HCT116 (cell line): Measurements from ENCODE around the gene SYDE1. TPM values are rescaled to one million over a fixed set of nuclear protein-coding genes. Genes with fewer than 3 reads are reported as not detected.

ENCODE experiments used
- ATAC-seq: fragments of 200-7000 bp; cut with Tn5 transposase; 2 replicates; pipeline ENCODE4 v1.9.1; 2020; ENCODE audit warnings: mild to moderate bottlenecking, moderate library complexity
- BruUV-seq: library from RNA; stranded (reverse); fragments of 400-500 nt; replicated peaks from 2 replicates; lab custom pipeline; 2021; lab: Mats Ljungman, UMichigan
- CTCF ChIA-PET: fragments of 300-600 bp; sonication (Branson Sonifier 250); formaldehyde crosslinking; loops from one replicate; lab custom pipeline; 2021; ENCODE audit warnings: antibody characterized with exemption; lab: Charles Lee
- POLR2A ChIA-PET: fragments of 300-600, 350-600 bp; sonication (Branson Sonifier 250); formaldehyde crosslinking; loops from one replicate; lab custom pipeline; 2021; ENCODE audit warnings: antibody characterized with exemption; lab: Charles Lee
- RAD21 ChIA-PET, 2 experiments: fragments of 300-600 bp; sonication (Branson Sonifier 250); formaldehyde crosslinking; loops; one replicate each; lab custom pipeline; 2023; ENCODE audit warnings: low total read pairs in 2 of 2; ENCODE audit not compliant: uncharacterized antibody in 2 of 2, unreplicated experiment in 2 of 2, low non-redundant PET in 1 of 2; lab: Charles Lee
- DNase-seq: peaks from one replicate; pipeline ENCODE4 v3.0.0-alpha.2; 2010; ENCODE audit warnings: low read depth, low spot score
- H2AFZ ChIP-seq: fragments of 200-600 bp; shearing (Covaris generic), sonication (generic); 2 replicates; pipeline ENCODE4 v1.6.1; 2017; ENCODE audit warnings: low read depth, mixed run types, mixed read lengths, antibody characterized with exemption, low read length; ENCODE audit not compliant: poor library complexity, severe bottlenecking
- H3K27ac ChIP-seq: 2 replicates; pipeline ENCODE4 v1.5.1; 2012; ENCODE audit warnings: low read depth, low read length
- H3K27me3 ChIP-seq: fragments of 200-600 bp; sonication (generic); 2 replicates; pipeline ENCODE4 v1.6.1; 2016; ENCODE audit warnings: mixed run types, low read length, mixed read lengths; ENCODE audit not compliant: insufficient read depth
- H3K36me3 ChIP-seq, 2 experiments: fragments of 200-500 bp in 1 of 2; fragments of 200-600 bp in 1 of 2; sonication (Bioruptor generic) in 1 of 2; sonication (generic) in 1 of 2; 2 replicates each; pipeline versions ENCODE4 v1.5.1 to v1.6.1; 2014 to 2016; ENCODE audit warnings: low read length in 2 of 2, inconsistent platforms in 1 of 2, mixed read lengths in 1 of 2, mixed run types in 1 of 2; ENCODE audit not compliant: insufficient read depth in 2 of 2, control insufficient read depth in 1 of 2
- H3K4me1 ChIP-seq, 2 experiments: fragments of 200-600 bp in 1 of 2; sonication (generic) in 1 of 2; 2 replicates each; pipeline versions ENCODE4 v1.5.1 to v1.6.1; 2012 to 2017; ENCODE audit warnings: low read length in 2 of 2, inconsistent platforms in 1 of 2, mild to moderate bottlenecking in 1 of 2, mixed read lengths in 1 of 2, mixed run types in 1 of 2, moderate library complexity in 1 of 2; ENCODE audit not compliant: insufficient read depth in 2 of 2, control insufficient read depth in 1 of 2
- H3K4me2 ChIP-seq: fragments of 200-600 bp; sonication (generic); 2 replicates; pipeline ENCODE4 v1.6.1; 2017; ENCODE audit warnings: mixed run types, low read length, mixed read lengths
- H3K4me3 ChIP-seq, 2 experiments: fragments of 200-600 bp in 1 of 2; sonication (generic) in 1 of 2; replicated peaks in 1 of 2; 2 replicates each; pipeline ENCODE4 v1.5.1; 2011 to 2016; ENCODE audit warnings: low read length in 2 of 2, control low read depth in 1 of 2, low read depth in 1 of 2, mild to moderate bottlenecking in 1 of 2, mixed read lengths in 1 of 2, mixed run types in 1 of 2
- H3K79me2 ChIP-seq: fragments of 200-600 bp; sonication (generic); 2 replicates; pipeline ENCODE4 v1.6.1; 2017; ENCODE audit warnings: mild to moderate bottlenecking, mixed run types, low read length, moderate library complexity, mixed read lengths; ENCODE audit not compliant: insufficient read depth
- H3K9ac ChIP-seq: fragments of 200-600 bp; sonication (generic); 2 replicates; pipeline ENCODE4 v1.6.1; 2016; ENCODE audit warnings: low read length, mixed read lengths
- H3K9me2 ChIP-seq: fragments of 200-600 bp; sonication (generic), shearing (Covaris generic); 2 replicates; pipeline ENCODE4 v1.6.1; 2017; ENCODE audit warnings: mixed run types, mild to moderate bottlenecking, moderate library complexity; ENCODE audit not compliant: insufficient read depth
- H3K9me3 ChIP-seq, 2 experiments: fragments of 200-500 bp in 1 of 2; fragments of 200-600 bp in 1 of 2; sonication (Bioruptor generic) in 1 of 2; sonication (generic) in 1 of 2; 2 replicates each; pipeline ENCODE4 v1.6.1; 2014 to 2017; ENCODE audit warnings: low read length in 2 of 2, mixed read lengths in 2 of 2, inconsistent platforms in 1 of 2, low read depth in 1 of 2, mild to moderate bottlenecking in 1 of 2, mixed run types in 1 of 2, moderate library complexity in 1 of 2; ENCODE audit not compliant: control insufficient read depth in 1 of 2, insufficient read depth in 1 of 2
- H4K20me1 ChIP-seq: fragments of 200-600 bp; sonication (generic), shearing (Covaris generic); 2 replicates; pipeline ENCODE4 v1.6.1; 2017; ENCODE audit warnings: mixed run types, mild to moderate bottlenecking, moderate library complexity; ENCODE audit not compliant: insufficient read depth
- CBX3 ChIP-seq: IDR thresholded peaks from 2 replicates; pipeline ENCODE4 v1.6.1; 2012; ENCODE audit warnings: low read depth
- POLR2AphosphoS5 ChIP-seq: IDR thresholded peaks from 2 replicates; pipeline ENCODE4 v1.6.1; 2011; ENCODE audit warnings: mild to moderate bottlenecking, low read depth, low read length, moderate library complexity
- RAD21 ChIP-seq: IDR thresholded peaks from 2 replicates; pipeline ENCODE4 v1.6.1; 2012; ENCODE audit warnings: low read depth, mild to moderate bottlenecking
- intact Hi-C: fragments of 100-400 bp; cut with micrococcal nuclease; formaldehyde crosslinking; loops from 2 replicates; pipeline ENCODE4 v1.10.0; 2022
- total RNA-seq: library from RNA; stranded (reverse); gene quantifications from one replicate; pipeline ENCODE4 v1.2.1, GENCODE V29; 2021; ENCODE audit not compliant: unreplicated experiment
- TF ChIP-seq, protein P1 (sequence below): IDR thresholded peaks from 2 replicates; pipeline ENCODE4 v1.6.1; 2012; ENCODE audit warnings: low read depth
- TF ChIP-seq, protein P2 (sequence below), 3 experiments: fragments of 200-600 bp in 1 of 3; sonication (generic) in 1 of 3; IDR thresholded peaks in 2 of 3; conservative IDR thresholded peaks in 1 of 3; 2 replicates each; pipeline ENCODE4 v1.5.1; 2012 to 2017; ENCODE audit warnings: low read depth in 2 of 3, low read length in 2 of 3, antibody characterized with exemption in 1 of 3, borderline replicate concordance in 1 of 3, control low read depth in 1 of 3, mild to moderate bottlenecking in 1 of 3, mixed read lengths in 1 of 3, mixed run types in 1 of 3, moderate library complexity in 1 of 3; ENCODE audit not compliant: insufficient read depth in 1 of 3

The SYDE1 gene
- total RNA-seq, 1 experiment from 2014 or later: 4.9 TPM

DNA sequence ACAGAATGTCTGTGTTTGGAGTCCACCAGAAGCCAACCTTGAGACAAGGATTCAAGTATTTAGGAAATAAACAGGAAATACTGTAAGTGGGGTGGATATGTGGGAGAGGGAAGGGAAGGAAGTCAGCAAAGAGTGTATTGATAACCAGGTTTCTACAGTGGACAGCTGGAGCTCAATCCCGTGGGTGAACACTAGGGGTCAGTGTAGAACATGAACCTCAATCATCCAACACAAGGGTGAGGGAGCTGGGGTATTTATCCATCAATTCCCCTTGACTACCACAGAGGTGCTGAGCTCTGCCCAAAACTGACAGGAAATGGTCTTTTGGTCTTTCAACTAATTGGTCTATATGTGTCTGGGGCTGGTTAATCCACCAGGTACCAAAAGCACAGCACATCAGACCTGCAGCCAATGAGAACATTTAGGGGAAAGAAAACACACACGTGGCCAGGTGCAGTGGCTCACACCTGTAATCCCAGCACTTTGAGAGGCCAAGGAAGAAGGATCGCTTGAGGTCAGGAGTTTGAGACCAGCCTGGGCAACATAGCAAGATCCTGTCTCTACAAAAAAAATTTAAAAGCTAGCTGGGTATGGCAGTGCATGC lies 5.6 kb upstream of the SYDE1 start:
- Histone ChIP-seq H3K9me2 (no peaks in the 10 kb centered on the region), H3K27me3 (no peaks in the 10 kb centered on the region), H3K79me2 (no peaks in the 10 kb centered on the region), H2AFZ (no peak overlapping the region), H3K27ac (no peak overlapping the region), H3K4me1 (peaks cover 5% of the 10 kb centered on the region in 2 experiments; a peak in 3 of 4 replicates), H3K36me3 (no peaks in the 10 kb centered on the region), H3K4me2 (no peak overlapping the region), H3K9me3 (peaks cover 5 to 12% of the 10 kb centered on the region in 2 experiments; a peak in 2 of 4 replicates), H3K4me3 (no peak overlapping the region), H3K9ac (no peak overlapping the region), H4K20me1 (no peaks in the 10 kb centered on the region)
- ChIA-PET RAD21 (interaction anchor here (0.6 to 1.1 kb wide), 3 partner anchors 10 to 310 kb away, joined by 3 to 5 read pairs (median 5); a partner anchor contains a TSS), POLR2A (interaction anchor here (1.0 kb wide), 1 partner anchor 11 kb away, joined by 7 read pairs; no protein-coding TSS in a partner anchor), CTCF (interaction anchor here (0.6 to 2.8 kb wide), 10 partner anchors 9 to 454 kb away, joined by 5 to 27 read pairs (median 6); a partner anchor contains a TSS)
- no TSS peak for BruUV-seq
- ATAC-seq: peak; percentile 82
- TF ChIP-seq POLR2AphosphoS5 (no peak), RAD21 (peak; percentile 68), CBX3 (peak; percentile 68; the same call in 1 of the 2 replicates)
- TF ChIP-seq, protein P1, sequence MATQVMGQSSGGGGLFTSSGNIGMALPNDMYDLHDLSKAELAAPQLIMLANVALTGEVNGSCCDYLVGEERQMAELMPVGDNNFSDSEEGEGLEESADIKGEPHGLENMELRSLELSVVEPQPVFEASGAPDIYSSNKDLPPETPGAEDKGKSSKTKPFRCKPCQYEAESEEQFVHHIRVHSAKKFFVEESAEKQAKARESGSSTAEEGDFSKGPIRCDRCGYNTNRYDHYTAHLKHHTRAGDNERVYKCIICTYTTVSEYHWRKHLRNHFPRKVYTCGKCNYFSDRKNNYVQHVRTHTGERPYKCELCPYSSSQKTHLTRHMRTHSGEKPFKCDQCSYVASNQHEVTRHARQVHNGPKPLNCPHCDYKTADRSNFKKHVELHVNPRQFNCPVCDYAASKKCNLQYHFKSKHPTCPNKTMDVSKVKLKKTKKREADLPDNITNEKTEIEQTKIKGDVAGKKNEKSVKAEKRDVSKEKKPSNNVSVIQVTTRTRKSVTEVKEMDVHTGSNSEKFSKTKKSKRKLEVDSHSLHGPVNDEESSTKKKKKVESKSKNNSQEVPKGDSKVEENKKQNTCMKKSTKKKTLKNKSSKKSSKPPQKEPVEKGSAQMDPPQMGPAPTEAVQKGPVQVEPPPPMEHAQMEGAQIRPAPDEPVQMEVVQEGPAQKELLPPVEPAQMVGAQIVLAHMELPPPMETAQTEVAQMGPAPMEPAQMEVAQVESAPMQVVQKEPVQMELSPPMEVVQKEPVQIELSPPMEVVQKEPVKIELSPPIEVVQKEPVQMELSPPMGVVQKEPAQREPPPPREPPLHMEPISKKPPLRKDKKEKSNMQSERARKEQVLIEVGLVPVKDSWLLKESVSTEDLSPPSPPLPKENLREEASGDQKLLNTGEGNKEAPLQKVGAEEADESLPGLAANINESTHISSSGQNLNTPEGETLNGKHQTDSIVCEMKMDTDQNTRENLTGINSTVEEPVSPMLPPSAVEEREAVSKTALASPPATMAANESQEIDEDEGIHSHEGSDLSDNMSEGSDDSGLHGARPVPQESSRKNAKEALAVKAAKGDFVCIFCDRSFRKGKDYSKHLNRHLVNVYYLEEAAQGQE: no peak
- TF ChIP-seq, protein P2, sequence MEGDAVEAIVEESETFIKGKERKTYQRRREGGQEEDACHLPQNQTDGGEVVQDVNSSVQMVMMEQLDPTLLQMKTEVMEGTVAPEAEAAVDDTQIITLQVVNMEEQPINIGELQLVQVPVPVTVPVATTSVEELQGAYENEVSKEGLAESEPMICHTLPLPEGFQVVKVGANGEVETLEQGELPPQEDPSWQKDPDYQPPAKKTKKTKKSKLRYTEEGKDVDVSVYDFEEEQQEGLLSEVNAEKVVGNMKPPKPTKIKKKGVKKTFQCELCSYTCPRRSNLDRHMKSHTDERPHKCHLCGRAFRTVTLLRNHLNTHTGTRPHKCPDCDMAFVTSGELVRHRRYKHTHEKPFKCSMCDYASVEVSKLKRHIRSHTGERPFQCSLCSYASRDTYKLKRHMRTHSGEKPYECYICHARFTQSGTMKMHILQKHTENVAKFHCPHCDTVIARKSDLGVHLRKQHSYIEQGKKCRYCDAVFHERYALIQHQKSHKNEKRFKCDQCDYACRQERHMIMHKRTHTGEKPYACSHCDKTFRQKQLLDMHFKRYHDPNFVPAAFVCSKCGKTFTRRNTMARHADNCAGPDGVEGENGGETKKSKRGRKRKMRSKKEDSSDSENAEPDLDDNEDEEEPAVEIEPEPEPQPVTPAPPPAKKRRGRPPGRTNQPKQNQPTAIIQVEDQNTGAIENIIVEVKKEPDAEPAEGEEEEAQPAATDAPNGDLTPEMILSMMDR (IDR thresholded peaks at IDR 0.05 in 2 of 3, conservative IDR thresholded peaks at IDR 0.05 in 1 of 3; ENCODE audit: borderline replicate concordance in 1 of 3, insufficient read depth in 1 of 3, low read depth in 2 of 3, low read length in 2 of 3): peak; percentile 56 to 83 (median 80)
- DNase-seq: peak; percentile 38
- intact Hi-C loops: loop anchor here (2.0 kb wide), 1 partner anchor 49 kb away; no protein-coding TSS in a partner anchor
